SKM-1 treated with dmso at 0.1 percent for 144 hours (cell line): Measurements from ENCODE around the gene TSSK2.
"Not testable (repeated sequence)": the region's sequence is repeated elsewhere in the genome, so short reads cannot be mapped to it uniquely, and the experiment has no call there.

Experiments used
- DNase-seq: peaks from one replicate; lab custom pipeline; 2025; ENCODE audit not compliant: unreplicated experiment; lab: John Stamatoyannopoulos, UW

The TSSK2 gene

GRCh38 chr22:19130959-19131684 is at the start of gene TSSK2:
TSS of gene TSSK2 (plus strand) at chr22:19131308. CDS start at chr22:19131400, 92 bp downstream.
- no peak for DNase-seq

- DNase-seq = no peak
Observed at GRCh38 chr22:19081351-19081750, 49.8 kb upstream of the TSSK2 start.

- no peak for DNase-seq
Observed at GRCh38 chr22:19082101-19082500, 49.0 kb upstream of the TSSK2 start.

- no peak for DNase-seq
Observed at GRCh38 chr22:19082793-19083192, 48.3 kb upstream of the TSSK2 start.

- DNase-seq = not testable (repeated sequence)
Observed at GRCh38 chr22:19084126-19084525, 47.0 kb upstream of the TSSK2 start.

GRCh38 chr22:19084586-19084985 is 46.5 kb upstream of the TSSK2 start:
- not testable (repeated sequence) for DNase-seq

- DNase-seq = peak; percentile 35
Observed at GRCh38 chr22:19085233-19085718, 45.8 kb upstream of the TSSK2 start.

GRCh38 chr22:19086417-19086816 is 44.7 kb upstream of the TSSK2 start:
- DNase-seq = no peak

GRCh38 chr22:19086896-19087295 is 44.2 kb upstream of the TSSK2 start:
- DNase-seq = no peak

- no peak for DNase-seq
Observed at GRCh38 chr22:19088866-19089595, 42.1 kb upstream of the TSSK2 start.

- DNase-seq = no peak
Observed at GRCh38 chr22:19090183-19090582, 40.9 kb upstream of the TSSK2 start.

- DNase-seq = no peak
Observed at GRCh38 chr22:19090586-19091127, 40.5 kb upstream of the TSSK2 start.

- DNase-seq = no peak
Observed at GRCh38 chr22:19092725-19093124, 38.4 kb upstream of the TSSK2 start.

GRCh38 chr22:19094393-19094997 is 36.6 kb upstream of the TSSK2 start:
- DNase-seq = no peak

GRCh38 chr22:19096555-19096954 is 34.6 kb upstream of the TSSK2 start:
- DNase-seq = no peak

- no peak for DNase-seq
Observed at GRCh38 chr22:19097518-19097917, 33.6 kb upstream of the TSSK2 start.

GRCh38 chr22:19098157-19098556 is 33.0 kb upstream of the TSSK2 start:
- no peak for DNase-seq

GRCh38 chr22:19103880-19104821 is 27.0 kb upstream of the TSSK2 start:
- no peak for DNase-seq

GRCh38 chr22:19105456-19105855 is 25.7 kb upstream of the TSSK2 start:
- DNase-seq = no peak
